ENCODE results near the gene SMIM21.

SMIM21 gene

GRCh38 chr18:75439348-75439747, 11.8 kb upstream of the SMIM21 start:
- Histone ChIP-seq H3K9me3 (no peaks in the 10 kb centered on the region), H3K36me3 (no peaks in the 10 kb centered on the region), H3K4me3 (no peak overlapping the region), H3K27ac (no peak overlapping the region), H3K4me1 (peaks cover 0 to 8% (median 0%) of the 10 kb centered on the region in 4 donors), H3K27me3 (peaks cover 0 to 29% of the 10 kb centered on the region in 2 donors)
- intact Hi-C loops (cut with DNase I; ENCODE audit: low total_unique reads), result no loop called here
- DNase-seq, result no peak
- no peak for TF ChIP-seq CTCF (IDR thresholded peaks at IDR 0.05)

GRCh38 chr18:75438891-75439290, 11.4 kb upstream of the SMIM21 start:
- H3K27ac ChIP-seq, result no peak overlapping the region
- no peak for TF ChIP-seq CTCF (IDR thresholded peaks at IDR 0.05)
- intact Hi-C loops (cut with DNase I; ENCODE audit: low total_unique reads), result no loop called here
- H3K4me1 ChIP-seq, result peaks cover 0 to 8% (median 0%) of the 10 kb centered on the region in 4 donors
- H3K9me3 ChIP-seq, result no peaks in the 10 kb centered on the region
- H3K36me3 ChIP-seq, result no peaks in the 10 kb centered on the region
- no peak overlapping the region for H3K4me3 ChIP-seq
- DNase-seq, result no peak
- peaks cover 0 to 29% of the 10 kb centered on the region in 2 donors for H3K27me3 ChIP-seq

GRCh38 chr18:75437979-75438378, 10.5 kb upstream of the SMIM21 start:
- no peak overlapping the region for H3K27ac ChIP-seq
- no peak for DNase-seq
- TF ChIP-seq CTCF (IDR thresholded peaks at IDR 0.05), result no peak
- H3K4me3 ChIP-seq, result no peak overlapping the region
- H3K36me3 ChIP-seq, result no peaks in the 10 kb centered on the region
- intact Hi-C loops (cut with DNase I; ENCODE audit: low total_unique reads), result no loop called here
- peaks cover 0 to 29% of the 10 kb centered on the region in 2 donors for H3K27me3 ChIP-seq
- peaks cover 0 to 8% (median 0%) of the 10 kb centered on the region in 4 donors for H3K4me1 ChIP-seq
- H3K9me3 ChIP-seq, result no peaks in the 10 kb centered on the region

GRCh38 chr18:75433098-75433497, 5.6 kb upstream of the SMIM21 start:
- no peak for TF ChIP-seq CTCF (IDR thresholded peaks at IDR 0.05)
- Histone ChIP-seq H3K27ac (no peak overlapping the region), H3K27me3 (peaks cover 0 to 7% of the 10 kb centered on the region in 2 donors), H3K9me3 (no peaks in the 10 kb centered on the region), H3K36me3 (no peaks in the 10 kb centered on the region), H3K4me1 (no peaks in the 10 kb centered on the region), H3K4me3 (no peak overlapping the region)
- intact Hi-C loops (cut with DNase I; ENCODE audit: low total_unique reads), result no loop called here
- no peak for DNase-seq

- DNase-seq, result no peak
- intact Hi-C loops (cut with DNase I; ENCODE audit: low total_unique reads), result no loop called here
- Histone ChIP-seq H3K9me3 (no peaks in the 10 kb centered on the region), H3K4me1 (no peaks in the 10 kb centered on the region), H3K27ac (no peak overlapping the region), H3K4me3 (no peak overlapping the region), H3K27me3 (peaks cover 0 to 3% of the 10 kb centered on the region in 2 donors), H3K36me3 (no peaks in the 10 kb centered on the region)
- no peak for TF ChIP-seq CTCF (IDR thresholded peaks at IDR 0.05)
Observed at GRCh38 chr18:75429975-75430374, 2.5 kb upstream of the SMIM21 start.

GRCh38 chr18:75428490-75428889, 987 bp upstream of the SMIM21 start:
- Histone ChIP-seq H3K4me1 (no peaks in the 10 kb centered on the region), H3K9me3 (no peaks in the 10 kb centered on the region), H3K27me3 (peaks cover 0 to 3% of the 10 kb centered on the region in 2 donors), H3K36me3 (no peaks in the 10 kb centered on the region), H3K27ac (no peak overlapping the region), H3K4me3 (no peak overlapping the region)
- DNase-seq, result no peak
- no peak for TF ChIP-seq CTCF (IDR thresholded peaks at IDR 0.05)
- intact Hi-C loops (cut with DNase I; ENCODE audit: low total_unique reads), result no loop called here
